Left lung (tissue), 10 donors: Measurements from ENCODE around the gene CYSRT1. TPM values are rescaled to one million over a fixed set of nuclear protein-coding genes. Genes with fewer than 3 reads are reported as not detected.

Experiments used
- ATAC-seq: fragments of 200-7000 bp; cut with Tn5 transposase; one replicate; pipeline ENCODE4 v1.9.1; 2020; ENCODE audit warnings: moderate library complexity
- DNase-seq, 4 donors: peaks; one replicate each; pipeline ENCODE4 v3.0.0-alpha.2; 2013 to 2020
- H3K27ac ChIP-seq, 2 donors: fragments of 200-600 bp; sonication (generic) in 1 of 2; one replicate each; pipeline versions ENCODE4 v1.5.0 to v1.8.0; 2020 to 2021
- H3K27me3 ChIP-seq, 2 donors: fragments of 200-600 bp; sonication (generic) in 1 of 2; one replicate each; pipeline versions ENCODE4 v1.5.0 to v1.8.0; 2020 to 2021
- H3K36me3 ChIP-seq, 2 donors: fragments of 200-600 bp; sonication (generic) in 1 of 2; one replicate each; pipeline versions ENCODE4 v1.5.0 to v1.8.0; 2020 to 2021
- H3K4me1 ChIP-seq, 2 donors: fragments of 200-600 bp; one replicate each; pipeline ENCODE4 v1.8.0; 2021
- H3K4me3 ChIP-seq, 2 donors: fragments of 200-600 bp; sonication (generic) in 1 of 2; one replicate each; pipeline versions ENCODE4 v1.5.0 to v1.8.0; 2020 to 2021; ENCODE audit warnings: mild to moderate bottlenecking in 1 of 2
- H3K9me3 ChIP-seq, 2 donors: fragments of 200-600 bp; sonication (generic) in 1 of 2; one replicate each; pipeline versions ENCODE4 v1.5.0 to v1.8.0; 2020 to 2021
- CTCF ChIP-seq, 2 donors: fragments of 200-600 bp; sonication (generic) in 1 of 2; IDR thresholded peaks; one replicate each; pipeline versions ENCODE4 v1.5.0 to v1.8.0; 2021; ENCODE audit warnings: antibody characterized with exemption in 2 of 2
- intact Hi-C, 2 donors: fragments of 100-400 bp; cut with DNase I; formaldehyde crosslinking; loops; one replicate each; pipeline versions ENCODE4 v1.11.2 to v1.14.2; 2022
- polyA plus RNA-seq, 6 donors: library from polyadenylated mRNA; unstranded; fragments of 120-200 nt; gene quantifications; one replicate each; pipeline ENCODE4 v1.2.1, GENCODE V29; 2013; ENCODE audit not compliant: insufficient read length in 6 of 6
- total RNA-seq, 2 donors: library from RNA; stranded (reverse); fragmentation: NEBNext Ultra II Directional; extraction: Animal tissue kit (Norgen Biotek cat#: 25700); gene quantifications; one replicate each; pipeline ENCODE4 v1.2.1, GENCODE V29; 2021
- donor health status: DM: no; HTN: yes; CAD: no.
- donor health status: DM: no; HTN: no; CAD: no.

Gene CYSRT1
- total and polyA plus RNA-seq, 8 donors = 0.44 to 3.7 (median 2.3) TPM

GRCh38 chr9:137194388-137194787 is 30.6 kb upstream of the CYSRT1 start:
- H3K9me3 ChIP-seq = no peaks in the 10 kb centered on the region
- no peak for TF ChIP-seq CTCF (IDR thresholded peaks at IDR 0.05)
- no peak for DNase-seq
- no peak overlapping the region for H3K27ac ChIP-seq
- H3K4me1 ChIP-seq = peaks cover 19 to 50% of the 10 kb centered on the region in 2 donors
- H3K36me3 ChIP-seq = peaks cover 0 to 27% of the 10 kb centered on the region in 2 donors
- no peak for ATAC-seq
- no peak overlapping the region for H3K4me3 ChIP-seq
- intact Hi-C loops = no loop called here
- H3K27me3 ChIP-seq = peaks cover 0 to under 1% of the 10 kb centered on the region in 2 donors

GRCh38 chr9:137194909-137195308 is 30.1 kb upstream of the CYSRT1 start:
- intact Hi-C loops = no loop called here
- Histone ChIP-seq H3K27me3 (peaks cover 0 to 5% of the 10 kb centered on the region in 2 donors), H3K27ac (no peak overlapping the region), H3K36me3 (peaks cover 0 to 25% of the 10 kb centered on the region in 2 donors), H3K4me1 (peaks cover 17 to 50% of the 10 kb centered on the region in 2 donors), H3K9me3 (no peaks in the 10 kb centered on the region), H3K4me3 (no peak overlapping the region)
- TF ChIP-seq CTCF (IDR thresholded peaks at IDR 0.05) = no peak
- ATAC-seq (no peak), DNase-seq (no peak)

GRCh38 chr9:137195525-137196220 is 29.3 kb upstream of the CYSRT1 start:
- Histone ChIP-seq H3K9me3 (no peaks in the 10 kb centered on the region), H3K4me3 (no peak overlapping the region), H3K36me3 (peaks cover 0 to 17% of the 10 kb centered on the region in 2 donors), H3K4me1 (peaks cover 12 to 42% of the 10 kb centered on the region in 2 donors), H3K27me3 (peaks cover 0 to 5% of the 10 kb centered on the region in 2 donors), H3K27ac (no peak overlapping the region)
- no peak for ATAC-seq
- intact Hi-C loops = no loop called here
- no peak for TF ChIP-seq CTCF (IDR thresholded peaks at IDR 0.05)
- DNase-seq = no peak

GRCh38 chr9:137198051-137198901 is 26.7 kb upstream of the CYSRT1 start:
- H3K36me3 ChIP-seq = no peaks in the 10 kb centered on the region
- peaks cover 0 to 5% of the 10 kb centered on the region in 2 donors for H3K27me3 ChIP-seq
- no peak for TF ChIP-seq CTCF (IDR thresholded peaks at IDR 0.05)
- H3K4me3 ChIP-seq = peak overlapping the region; percentile 7 to 55
- H3K4me1 ChIP-seq = peaks cover 12 to 62% of the 10 kb centered on the region in 2 donors
- H3K27ac ChIP-seq = peak overlapping the region; percentile 37 to 58
- ATAC-seq = peak; percentile 43
- intact Hi-C loops = no loop called here
- DNase-seq = peak in 1 of 4 donors; percentile 74
- no peaks in the 10 kb centered on the region for H3K9me3 ChIP-seq

GRCh38 chr9:137198902-137199283 is 26.1 kb upstream of the CYSRT1 start:
- TF ChIP-seq CTCF (IDR thresholded peaks at IDR 0.05) = no peak
- peaks cover 0 to 5% of the 10 kb centered on the region in 2 donors for H3K27me3 ChIP-seq
- DNase-seq (no peak), ATAC-seq (peak; percentile 5)
- intact Hi-C loops = no loop called here
- no peaks in the 10 kb centered on the region for H3K9me3 ChIP-seq
- peak overlapping the region; percentile 31 to 58 for H3K27ac ChIP-seq
- peaks cover 15 to 68% of the 10 kb centered on the region in 2 donors for H3K4me1 ChIP-seq
- no peaks in the 10 kb centered on the region for H3K36me3 ChIP-seq
- peak overlapping the region; percentile 41 to 55 for H3K4me3 ChIP-seq
